ENCODE measurements around the gene KRTAP10-4.
"Not testable (repeated sequence)": the region's sequence is repeated elsewhere in the genome, so short reads cannot be mapped to it uniquely, and the experiment has no call there.

The KRTAP10-4 gene

GRCh38 chr21:44557491-44558328 lies 15.8 kb upstream of the KRTAP10-4 start:
- no peak for DNase-seq (ENCODE audit: low read depth)

DNA sequence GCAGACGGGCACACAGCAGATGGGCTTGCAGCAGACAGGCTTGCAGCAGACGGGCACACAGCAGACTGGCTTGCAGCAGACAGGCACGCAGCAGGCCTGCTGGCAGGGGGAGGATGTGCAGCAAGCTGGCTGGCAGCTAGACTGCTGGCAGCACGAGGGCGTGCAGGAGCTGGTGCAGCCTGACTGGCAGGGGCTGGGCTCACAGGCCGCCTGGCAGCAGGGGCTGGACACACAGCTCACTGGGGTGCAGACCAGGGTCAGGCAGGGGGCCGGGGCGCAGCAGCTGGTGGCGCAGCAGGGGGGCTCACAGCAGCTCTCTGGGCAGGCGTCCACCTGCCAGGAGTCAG lies 15.2 kb upstream of the KRTAP10-4 start:
- DNase-seq (ENCODE audit: low read depth) = not testable (repeated sequence)

GRCh38 chr21:44558695-44559094 lies 14.8 kb upstream of the KRTAP10-4 start, which contains the start of gene KRTAP10-3:
Gene KRTAP10-3, minus strand, starts transcription at chr21:44558795. Its CDS starts 80 bp downstream, at chr21:44558715.
- DNase-seq (ENCODE audit: low read depth) = no peak

DNA sequence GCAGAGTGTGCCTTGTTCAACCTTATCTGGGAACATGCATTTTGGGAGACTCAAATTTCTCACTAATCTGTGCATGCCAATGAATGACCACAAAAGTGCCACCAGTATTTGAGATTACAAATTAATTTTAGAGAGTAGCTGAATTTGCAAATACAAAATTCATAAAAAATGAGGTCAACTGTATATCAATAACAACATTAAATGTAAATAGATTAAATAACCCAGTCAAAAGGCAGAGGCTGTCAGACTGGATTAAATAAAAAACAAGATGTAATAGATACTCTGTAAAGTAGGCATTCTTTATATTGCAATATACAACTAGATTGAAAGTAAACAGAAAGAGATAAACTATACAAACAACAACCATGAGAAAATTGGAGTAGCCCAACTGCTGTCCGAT lies 9.4 kb upstream of the KRTAP10-4 start:
- DNase-seq (ENCODE audit: low read depth) = no peak

DNA sequence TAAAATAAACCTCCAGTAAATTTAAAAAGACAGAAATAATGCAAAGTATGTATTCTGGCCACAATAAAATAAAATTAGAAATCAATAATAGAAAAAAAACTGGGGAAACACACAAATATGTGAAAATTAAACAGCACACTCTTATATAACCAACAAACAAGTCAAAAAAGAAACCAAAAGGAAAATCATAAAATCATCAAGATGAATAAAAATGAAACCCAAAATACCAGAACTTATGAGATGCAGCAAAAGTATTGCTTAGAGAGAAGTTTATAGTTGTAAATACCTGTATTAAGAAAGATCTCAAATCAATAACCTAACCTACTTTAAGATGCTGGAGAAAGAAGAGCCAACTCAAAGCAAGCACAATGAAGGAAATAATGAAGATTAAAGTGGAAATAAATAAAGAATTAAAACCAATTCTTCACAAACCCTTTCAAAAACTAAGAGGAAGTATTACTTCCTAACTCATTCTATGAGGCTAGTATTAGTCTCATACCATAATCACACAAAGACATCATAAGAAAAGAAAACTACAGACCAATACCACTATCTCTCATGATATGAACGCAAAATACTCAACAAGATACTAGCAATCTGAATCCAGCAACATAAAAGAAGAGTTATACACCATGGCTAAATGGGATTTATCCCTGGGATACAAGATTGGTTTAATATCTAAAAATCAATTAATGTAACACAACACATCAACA lies 8.5 kb upstream of the KRTAP10-4 start:
- DNase-seq (ENCODE audit: low read depth) = no peak

GRCh38 chr21:44566403-44566802 lies 7.1 kb upstream of the KRTAP10-4 start:
- DNase-seq (ENCODE audit: low read depth) = no peak

DNA sequence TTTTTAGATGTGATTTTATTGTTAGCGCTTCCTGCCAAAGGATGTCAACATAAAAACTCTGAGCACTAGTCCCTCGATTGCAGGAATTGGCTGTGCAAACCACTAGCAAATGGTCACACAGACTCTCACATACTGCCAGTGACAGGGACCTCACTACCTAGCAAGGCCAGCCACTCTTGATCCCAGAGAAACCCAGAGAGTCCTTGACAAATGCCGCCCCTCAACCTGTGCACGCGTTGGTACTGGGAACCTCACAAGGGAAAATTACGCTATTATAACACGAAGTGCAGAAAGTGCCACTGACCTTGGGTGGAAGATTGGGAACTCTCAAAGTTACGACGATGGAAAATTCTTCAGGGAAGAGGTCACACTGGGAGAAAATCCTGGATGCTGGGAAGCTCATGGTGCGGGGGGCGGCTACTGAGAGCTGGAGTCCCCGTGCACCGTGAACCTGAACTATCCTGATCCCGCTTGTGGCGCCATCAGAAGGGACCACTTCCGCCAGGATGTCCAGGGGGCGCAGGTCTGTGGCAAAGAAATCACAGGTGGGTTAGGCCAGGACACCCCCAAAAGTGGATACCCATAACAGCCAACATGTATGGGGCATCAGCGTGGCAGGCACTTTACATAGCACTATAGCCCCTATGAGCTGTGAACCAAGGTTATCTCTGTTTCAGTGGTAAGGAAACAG lies 5.9 kb upstream of the KRTAP10-4 start:
- DNase-seq (ENCODE audit: low read depth) = no peak

DNA sequence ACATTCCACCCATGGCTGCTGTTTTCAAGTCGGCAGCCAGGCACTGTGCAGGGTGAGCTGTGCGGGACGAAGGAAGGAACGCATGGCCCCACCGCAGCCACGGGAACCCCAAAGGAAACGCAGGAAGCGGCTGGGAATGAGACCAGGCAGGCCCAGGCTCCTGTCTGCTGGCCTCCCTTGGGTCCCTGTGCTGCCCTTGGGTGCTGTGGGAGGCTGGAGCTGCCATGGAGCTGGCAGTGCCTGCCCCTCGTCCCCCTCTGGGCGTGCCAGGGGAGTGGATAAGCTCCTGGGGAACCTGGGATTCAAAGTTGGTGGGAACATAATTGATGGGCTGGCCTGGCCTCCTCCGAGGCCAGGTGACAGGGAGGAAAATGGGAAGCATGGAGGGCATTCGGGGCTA lies 5.3 kb upstream of the KRTAP10-4 start:
- DNase-seq (ENCODE audit: low read depth) = no peak

DNA sequence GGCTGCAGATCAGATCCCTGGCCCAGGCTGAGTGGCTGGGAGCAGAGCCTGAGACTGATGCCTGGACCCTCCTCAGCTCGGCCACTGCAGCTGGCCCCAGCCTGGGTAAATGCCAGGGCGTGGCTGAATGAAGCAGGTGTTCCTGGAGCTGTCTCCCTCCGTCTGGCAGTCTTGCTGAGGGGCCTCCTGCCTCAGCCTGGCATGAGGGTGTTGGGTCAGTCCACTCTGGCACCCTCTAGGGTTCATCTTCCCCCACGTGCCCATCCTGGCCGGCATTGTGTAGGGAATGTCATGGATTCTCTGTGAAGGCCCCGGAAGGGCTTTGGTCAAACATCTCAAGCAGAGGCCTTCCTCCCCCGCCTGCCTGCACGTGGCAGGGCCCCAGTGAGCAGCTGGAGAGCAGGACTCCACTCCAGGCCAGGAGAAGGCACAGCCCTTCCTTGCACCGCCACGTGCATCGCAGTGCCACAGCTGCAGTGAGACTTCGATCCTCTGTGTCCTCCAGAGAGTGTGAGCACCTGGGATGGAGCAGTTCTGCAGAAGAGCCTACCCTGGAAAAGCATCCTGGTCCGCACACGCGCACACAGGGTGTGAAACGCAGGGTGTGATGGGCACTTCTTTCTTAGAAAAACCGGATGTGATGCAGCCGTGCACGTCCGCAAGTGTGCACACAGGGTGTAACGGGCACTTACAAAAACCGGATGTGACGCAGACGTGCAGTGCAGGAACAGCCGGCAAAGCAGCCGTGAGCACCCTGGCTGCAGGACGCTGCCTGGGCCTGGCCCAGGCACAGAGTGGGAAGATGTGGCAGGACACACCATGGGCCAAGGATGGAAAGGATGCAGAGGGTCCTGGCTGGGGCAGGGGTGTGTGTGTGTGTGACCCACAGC lies 4.6 kb upstream of the KRTAP10-4 start:
- no peak for DNase-seq (ENCODE audit: low read depth)

- DNase-seq (ENCODE audit: low read depth) = no peak
Observed at GRCh38 chr21:44569861-44570517, 3.5 kb upstream of the KRTAP10-4 start.

- no peak for DNase-seq (ENCODE audit: low read depth)
Observed at GRCh38 chr21:44571296-44571695, 2.2 kb upstream of the KRTAP10-4 start.

DNA sequence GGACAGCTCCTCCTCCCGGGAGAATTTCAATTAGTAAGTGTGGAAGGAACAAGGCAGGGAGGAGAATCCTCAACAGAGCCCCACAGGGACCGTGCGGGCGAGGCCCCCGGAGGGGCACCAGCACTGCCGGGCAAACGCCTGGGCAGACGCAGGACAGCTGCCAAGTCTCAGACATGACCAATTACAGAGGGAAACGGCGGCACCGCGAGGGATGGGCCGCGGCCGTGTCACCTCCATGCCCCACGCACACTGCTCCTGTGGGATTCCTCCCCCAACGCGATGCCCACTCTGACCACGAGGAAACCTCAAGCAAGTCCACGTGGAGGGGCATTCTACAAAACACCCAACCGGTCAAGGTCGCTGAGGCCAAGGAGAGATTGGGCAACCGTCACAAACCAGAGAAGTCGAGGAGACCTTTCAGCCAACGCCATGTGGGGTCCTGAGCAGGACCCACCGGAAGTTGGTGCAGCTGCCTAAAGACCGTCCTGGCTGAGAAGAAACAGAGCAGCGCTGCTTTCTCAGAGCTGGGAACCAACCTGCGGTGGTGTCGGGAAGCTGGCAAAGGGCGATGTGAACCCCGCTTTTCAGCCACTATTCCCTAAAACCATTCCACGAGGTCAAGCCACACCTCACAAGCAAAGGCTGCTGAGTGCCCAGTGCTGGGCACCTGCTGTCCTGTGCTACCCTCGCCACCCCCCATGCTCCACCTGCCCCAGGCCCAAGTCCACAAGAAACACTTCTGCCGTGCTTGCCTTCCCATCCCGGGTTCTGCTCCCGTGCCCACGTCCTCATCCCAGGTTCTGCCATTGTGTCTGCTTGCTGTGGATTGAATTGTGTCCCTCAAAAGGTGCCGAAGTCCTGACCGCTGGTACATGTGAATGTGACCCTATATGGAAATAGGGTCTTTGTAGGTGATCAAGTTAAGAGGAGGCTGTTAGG lies 1.4 kb upstream of the KRTAP10-4 start:
- DNase-seq (ENCODE audit: low read depth) = no peak

DNA sequence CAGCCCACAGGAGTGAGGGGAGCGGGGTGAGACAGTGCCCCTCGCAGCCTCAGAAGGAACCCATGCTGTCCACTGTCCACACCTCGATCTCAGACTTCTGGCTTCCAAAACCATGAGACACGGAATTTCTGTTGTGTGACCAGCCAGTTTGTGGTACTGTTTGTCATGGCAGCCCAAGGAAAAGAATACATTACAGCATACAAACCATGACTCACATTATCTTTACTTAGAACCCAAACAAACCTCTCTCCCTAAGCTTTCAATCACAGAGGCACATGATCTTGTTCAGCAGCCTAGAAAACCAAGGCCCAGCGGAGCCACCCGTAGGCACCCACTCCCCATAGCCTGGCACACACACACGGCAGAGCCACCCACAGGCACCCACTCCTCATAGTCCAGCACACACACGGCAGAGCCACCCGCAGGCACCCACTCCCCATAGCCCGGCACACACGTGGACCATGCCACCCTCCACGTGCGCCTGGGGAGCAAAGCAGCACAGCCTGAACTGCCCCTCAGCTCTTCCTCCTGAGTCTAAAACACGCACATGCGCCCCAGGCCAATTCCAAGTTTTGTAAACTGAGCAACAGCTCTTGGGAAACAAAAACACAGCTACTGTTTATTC lies 458 bp upstream of the KRTAP10-4 start:
- DNase-seq (ENCODE audit: low read depth) = no peak

- no peak for DNase-seq (ENCODE audit: low read depth)
Observed at GRCh38 chr21:44574457-44575306, 1.2 kb downstream of the KRTAP10-4 start.

DNA sequence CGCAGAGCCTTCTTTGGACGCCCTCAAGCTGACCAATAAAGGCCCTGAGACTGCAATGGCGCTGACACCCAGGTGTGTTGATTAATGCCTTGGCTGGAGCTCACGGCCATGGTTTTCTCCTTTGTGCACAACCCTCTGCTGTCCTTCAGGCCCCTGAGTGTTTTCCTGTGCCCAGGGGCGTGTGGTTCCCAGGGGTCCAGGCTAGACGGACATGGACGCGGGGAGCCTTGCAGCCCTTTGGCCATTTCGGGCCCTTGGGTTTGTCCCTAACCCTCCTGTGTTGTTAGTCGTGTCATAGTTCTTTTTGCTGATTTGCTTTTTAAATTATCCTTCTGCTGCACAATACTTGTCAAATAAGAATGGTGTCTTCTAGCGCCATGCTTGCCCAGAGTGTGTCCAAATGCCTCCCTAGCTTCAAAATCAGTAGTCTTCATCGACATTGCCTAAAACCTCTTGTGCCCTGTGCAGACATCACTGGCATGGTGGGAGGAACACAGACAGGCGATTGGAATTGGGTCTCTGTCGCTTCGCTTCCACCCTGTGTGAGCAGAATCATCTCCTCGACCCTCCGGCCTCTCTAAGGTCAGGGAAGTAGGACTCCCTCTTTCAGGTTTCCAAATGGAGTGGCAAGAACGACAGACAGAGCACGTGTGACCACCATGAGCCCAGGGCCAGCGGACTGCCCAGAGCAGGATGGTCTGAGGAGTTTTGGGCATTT lies 1.9 kb downstream of the KRTAP10-4 start:
- DNase-seq (ENCODE audit: low read depth) = no peak

- no peak for DNase-seq (ENCODE audit: low read depth)
Observed at GRCh38 chr21:44576025-44576420, 2.5 kb downstream of the KRTAP10-4 start.

DNA sequence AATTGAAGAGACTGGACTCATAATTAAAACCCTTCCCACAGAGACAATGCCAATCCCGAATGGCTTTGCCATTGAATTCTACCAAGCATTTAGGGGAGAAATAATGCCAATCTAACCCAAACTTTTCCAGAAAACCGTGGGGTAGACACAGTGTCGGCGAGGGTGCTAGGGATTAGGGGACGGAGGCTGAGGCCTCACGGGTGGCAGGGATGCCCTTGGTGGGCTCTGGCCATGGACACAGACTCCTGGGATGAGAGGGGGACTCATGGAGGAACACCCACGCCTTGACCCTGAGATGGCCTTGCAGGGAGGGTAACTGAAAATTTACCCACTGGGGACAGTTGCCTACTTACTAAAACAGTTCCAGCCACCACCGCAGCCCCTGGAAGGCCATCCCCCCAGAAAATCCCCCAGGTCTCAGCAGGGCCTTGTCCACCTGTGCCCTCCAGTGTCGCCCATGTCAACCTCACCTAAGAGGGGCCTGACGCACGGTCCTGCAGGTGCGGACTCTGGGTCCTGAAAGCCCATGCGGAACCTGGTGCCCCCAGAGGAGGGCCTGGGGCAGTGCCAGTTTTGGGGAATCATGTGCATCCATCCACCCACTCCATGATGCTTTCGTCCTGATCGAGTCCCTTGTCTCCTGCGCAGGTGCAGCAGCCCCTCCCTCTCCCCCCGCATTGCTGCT lies 5.0 kb downstream of the KRTAP10-4 start:
- no peak for DNase-seq (ENCODE audit: low read depth)

All from CMK (cell line).